ENCODE results near the gene ZMYND11. TPM values are rescaled to one million over a fixed set of nuclear protein-coding genes. Genes with fewer than 3 reads are reported as not detected.
A peak's percentile ranks its signal among the peaks of the same experiment; 100 is the strongest.

The ZMYND11 gene
- total RNA-seq, 1 donor from 2014 or later: 59.4 TPM

DNA sequence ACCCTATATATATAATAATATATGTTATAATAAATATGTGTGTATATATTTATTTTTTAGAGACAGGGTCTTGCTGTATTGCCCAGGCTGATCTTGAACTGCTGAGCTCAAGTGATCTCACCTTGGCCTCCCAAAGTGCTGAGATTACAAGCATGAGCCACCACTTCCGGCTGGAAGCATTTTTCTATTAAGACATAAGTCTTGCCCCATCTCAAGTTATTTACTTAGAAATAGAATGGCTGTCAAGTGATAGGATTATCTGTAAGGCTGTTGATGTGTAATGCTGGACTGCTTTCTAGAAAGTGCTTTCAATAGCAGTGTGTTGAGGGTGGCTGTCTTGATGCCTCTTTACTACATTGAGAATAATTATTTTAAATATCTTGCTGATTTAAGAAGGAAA lies 65.2 kb downstream of the ZMYND11 start:
- peak; percentile 32 for DNase-seq

DNA sequence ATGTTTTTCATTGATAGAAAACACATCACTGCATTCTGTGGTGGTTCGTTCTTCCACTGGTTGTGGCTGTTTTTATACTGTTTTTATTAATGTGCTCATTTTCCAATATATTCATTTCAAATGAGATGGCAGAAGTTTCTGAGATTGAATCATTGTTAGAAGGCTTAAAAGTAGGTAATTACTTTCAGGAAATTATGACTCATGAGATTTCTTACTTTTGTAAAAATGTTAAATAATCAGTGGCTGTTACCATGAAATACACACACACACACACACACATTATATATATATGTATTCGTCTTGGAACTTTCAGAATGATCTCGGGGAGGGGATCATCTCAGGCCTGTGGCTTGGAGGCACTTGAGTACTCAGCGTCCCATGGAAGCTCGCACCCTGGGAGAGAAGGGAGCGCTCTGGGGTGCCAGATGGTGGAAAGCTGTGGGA lies 66.1 kb downstream of the ZMYND11 start:
- peak; percentile 68 for DNase-seq

- no peak for DNase-seq
Observed at GRCh38 chr10:208616-209015, 73.4 kb downstream of the ZMYND11 start.

GRCh38 chr10:209357-209756 lies 74.1 kb downstream of the ZMYND11 start:
- peak; percentile 58 for DNase-seq

DNA sequence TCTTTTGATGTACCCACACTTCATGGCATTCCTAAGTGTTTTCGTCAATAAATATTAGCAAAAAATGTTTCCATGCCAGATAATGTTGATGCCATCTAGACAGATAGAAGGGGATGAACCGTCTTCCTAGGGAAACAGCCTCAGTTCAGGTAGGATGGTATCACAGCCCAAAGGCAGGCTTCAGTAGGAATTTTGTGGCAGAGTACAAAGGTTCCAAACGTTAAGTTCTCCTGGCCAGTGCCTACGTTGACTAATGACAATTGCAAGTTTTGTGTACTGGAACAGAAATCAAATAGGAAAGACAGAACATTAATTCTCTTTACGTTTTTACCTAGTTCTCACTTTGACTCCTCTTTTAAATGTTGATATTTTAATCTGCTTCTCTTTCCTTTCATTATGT lies 75.0 kb downstream of the ZMYND11 start:
- DNase-seq: no peak

- no peak for DNase-seq
Observed at GRCh38 chr10:215444-215843, 80.2 kb downstream of the ZMYND11 start.

DNA sequence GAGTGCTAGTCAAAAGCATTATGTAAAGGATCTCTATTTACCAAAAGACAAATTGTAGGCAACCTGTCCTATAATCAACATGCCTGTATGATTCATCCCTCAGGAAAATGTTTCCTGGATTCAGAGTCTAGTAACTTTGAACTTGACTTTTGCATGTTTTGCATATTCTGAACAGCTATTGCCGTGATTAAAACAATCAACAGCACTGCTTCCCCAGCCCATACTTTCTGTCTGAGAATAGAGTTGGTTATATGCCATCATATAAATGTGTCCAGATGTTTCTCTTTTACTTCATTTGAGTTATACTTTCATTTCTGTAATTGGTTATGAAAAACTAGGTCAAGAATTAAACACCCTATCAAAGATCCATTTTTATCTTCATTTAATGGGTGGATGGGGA lies 83.5 kb downstream of the ZMYND11 start:
- DNase-seq: peak; percentile 21

DNA sequence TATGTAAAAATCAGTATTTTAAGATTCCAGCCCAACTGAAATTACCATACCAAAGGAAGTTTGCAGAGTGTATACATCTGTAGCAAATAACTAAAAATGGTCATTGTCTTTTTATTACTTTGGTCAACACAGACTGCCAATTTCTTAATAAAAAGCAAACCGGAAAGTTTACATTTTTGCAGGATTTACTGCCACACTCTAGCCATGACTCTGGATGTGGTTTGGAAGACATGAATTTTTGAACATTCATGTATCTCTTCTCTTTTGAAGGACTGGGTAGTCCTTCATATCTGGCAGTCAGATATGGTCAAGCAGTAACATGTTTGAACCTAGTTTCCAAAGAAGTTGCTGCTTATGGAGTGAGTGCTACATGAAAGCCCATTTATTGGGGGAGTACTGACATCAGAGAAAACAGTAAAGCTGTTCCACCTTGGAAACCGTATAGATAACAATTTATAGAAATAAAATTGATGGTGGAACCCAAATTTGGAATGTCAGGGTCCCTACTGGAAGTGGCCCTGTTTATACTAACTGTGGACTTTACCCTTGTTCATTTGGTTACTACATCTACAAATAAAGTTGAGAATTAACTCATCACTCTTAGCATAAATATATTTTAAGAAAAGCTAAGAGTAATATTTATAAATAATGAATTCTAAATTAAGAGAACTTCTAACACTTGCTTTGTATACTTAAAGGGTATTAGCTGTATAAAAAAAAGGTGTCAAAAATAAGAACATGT lies 84.6 kb downstream of the ZMYND11 start:
- no peak for DNase-seq

- no peak for DNase-seq
Observed at GRCh38 chr10:224571-224970, 89.3 kb downstream of the ZMYND11 start.

GRCh38 chr10:226018-226417 lies 90.8 kb downstream of the ZMYND11 start:
- no peak for DNase-seq

DNA sequence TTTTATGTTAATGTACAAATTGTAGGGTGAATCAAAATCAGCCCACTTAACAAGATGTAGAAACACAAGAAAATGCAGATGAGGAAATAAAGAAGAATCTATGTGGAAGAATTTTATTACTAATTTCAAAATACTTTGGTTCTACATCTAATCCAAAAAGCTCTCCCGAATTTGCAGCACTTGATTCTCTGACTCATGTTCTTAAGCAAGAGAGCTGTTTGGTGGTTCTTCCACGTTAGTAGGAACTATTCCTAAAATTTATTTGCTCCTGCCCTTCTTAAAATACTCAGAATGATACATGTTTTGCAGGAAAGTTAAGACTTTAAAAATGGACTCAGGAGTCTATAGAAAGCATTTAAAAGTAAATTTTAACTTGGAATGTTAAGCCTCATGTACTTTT lies 91.8 kb downstream of the ZMYND11 start:
- no peak for DNase-seq

DNA sequence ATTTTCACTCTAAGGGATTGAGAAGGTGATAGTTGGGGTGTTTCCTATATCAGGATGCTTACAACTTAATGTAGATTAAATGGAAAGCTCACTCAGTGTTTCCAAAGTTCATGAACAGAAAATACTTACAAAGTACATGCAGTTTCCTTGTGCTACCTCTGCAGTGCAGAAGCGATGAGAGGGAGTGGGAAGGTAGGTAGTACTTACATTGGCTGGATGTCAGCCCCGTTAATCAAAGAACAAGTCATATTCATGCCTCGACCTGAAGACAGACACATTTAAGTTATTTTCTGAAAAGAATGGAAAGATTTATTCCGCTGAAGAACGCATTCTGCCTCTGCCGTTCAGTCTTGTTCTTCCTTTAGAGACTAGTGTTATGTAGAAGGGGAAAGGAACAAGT lies 93.1 kb downstream of the ZMYND11 start:
- DNase-seq: no peak

DNA sequence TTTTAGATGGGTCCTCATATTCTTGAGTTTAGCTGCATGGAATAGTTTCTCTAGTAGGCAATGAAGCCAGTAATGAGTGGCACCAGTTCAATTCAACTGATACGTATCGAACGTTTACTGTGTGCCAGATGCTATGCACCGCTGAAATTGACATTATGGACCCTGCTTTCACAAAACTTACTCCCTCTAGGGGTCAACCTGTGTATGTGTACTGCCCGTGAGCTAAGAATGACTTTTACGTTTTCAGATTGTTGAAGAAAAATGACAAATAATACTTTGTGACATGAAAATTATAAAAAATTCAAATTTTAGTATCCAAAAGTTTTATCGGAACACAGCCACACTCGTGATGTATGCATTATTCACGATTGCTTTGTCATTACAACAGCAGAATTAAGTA lies 95.5 kb downstream of the ZMYND11 start:
- DNase-seq: peak; percentile 23

DNA sequence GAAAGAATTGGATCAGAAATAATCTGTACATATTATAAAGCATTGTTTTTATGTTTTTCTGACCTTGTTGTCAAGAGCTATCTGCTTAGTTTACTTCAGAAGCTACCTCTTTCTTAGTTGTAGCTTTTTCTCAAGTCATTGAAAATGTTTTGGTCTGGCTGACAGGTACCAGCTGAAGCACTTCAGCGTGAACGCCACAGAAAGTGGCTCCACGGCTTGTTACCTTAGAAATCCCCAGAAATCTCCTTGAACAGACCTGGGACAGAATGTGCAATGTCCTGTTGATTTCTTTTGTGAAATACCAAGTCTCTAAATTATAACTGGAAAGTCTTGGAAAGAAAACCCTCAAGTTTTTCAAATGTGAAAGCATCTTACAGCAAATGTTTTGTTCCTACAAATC lies 96.8 kb downstream of the ZMYND11 start:
- DNase-seq: no peak

GRCh38 chr10:232878-233277 lies 97.6 kb downstream of the ZMYND11 start:
- DNase-seq: no peak

- no peak for DNase-seq
Observed at GRCh38 chr10:234708-235406, 99.6 kb downstream of the ZMYND11 start.

GRCh38 chr10:235915-236314 lies 100.7 kb downstream of the ZMYND11 start:
- peak; percentile 55 for DNase-seq

DNA sequence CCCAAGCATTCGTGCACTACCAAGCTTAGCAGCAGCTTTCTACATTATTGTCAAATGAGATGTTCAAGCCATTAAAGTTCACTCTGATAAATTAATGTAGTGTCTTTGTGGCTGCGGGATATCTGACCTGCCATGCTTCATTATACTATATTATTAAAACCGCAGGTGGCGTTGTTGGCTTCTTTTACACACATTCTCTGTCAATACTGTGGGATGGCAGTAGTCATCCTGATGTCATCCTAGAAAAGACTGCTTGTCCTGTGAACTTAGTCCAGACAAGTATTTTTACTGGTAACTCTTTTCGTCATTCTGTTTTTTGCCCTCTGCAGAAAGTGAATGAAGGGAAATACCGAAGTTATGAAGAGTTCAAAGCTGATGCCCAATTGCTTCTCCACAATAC lies 103.9 kb downstream of the ZMYND11 start:
- DNase-seq: peak; percentile 8

DNA sequence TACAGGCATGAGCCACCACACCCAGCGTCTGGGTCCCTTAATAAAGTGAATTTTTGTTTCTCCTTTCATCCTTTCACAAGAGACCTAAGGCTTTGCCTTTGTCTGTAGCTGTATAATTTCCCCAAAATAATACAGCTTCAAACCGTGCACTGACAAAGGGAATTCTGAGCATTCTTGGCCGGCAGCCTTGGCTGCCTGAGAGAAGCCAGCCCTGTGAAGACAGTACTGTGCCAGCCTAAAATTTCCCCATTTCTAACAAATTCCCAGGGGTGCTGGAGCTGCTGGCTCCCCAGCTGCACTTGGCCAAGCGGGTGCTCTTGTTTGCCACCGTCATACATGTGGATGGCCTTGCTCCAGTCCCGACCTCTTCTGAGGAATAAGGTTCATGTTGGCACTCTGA lies 106.2 kb downstream of the ZMYND11 start:
- DNase-seq: no peak

DNA sequence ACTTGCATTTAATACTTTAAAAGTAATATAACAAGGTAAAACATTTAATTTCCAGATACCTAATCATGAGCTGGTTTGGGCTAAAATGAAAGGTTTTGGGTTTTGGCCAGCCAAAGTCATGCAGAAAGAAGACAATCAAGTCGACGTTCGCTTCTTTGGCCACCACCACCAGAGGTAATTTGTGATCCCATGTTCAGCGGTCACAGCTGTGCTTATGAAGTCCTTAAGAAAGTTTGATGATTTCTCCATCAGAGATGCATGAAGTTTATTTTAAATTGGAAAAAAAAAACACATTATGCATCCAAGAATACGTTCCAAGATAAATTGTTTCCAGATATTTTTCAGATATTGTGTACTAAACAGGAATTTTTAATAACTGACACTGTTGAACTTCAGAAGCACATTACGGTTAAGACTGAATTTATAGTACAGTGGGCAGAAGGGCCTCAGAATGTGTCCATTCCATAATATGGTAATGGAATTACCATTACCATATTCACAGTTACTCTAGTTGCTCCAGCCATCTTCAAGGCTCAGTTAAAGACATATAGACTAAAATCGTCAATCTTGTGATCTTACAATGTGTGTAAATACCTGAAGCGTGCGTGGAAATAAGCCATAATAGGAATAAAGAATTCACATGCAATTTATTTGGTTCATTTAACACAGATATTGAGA lies 106.8 kb downstream of the ZMYND11 start:
- DNase-seq: no peak

DNA sequence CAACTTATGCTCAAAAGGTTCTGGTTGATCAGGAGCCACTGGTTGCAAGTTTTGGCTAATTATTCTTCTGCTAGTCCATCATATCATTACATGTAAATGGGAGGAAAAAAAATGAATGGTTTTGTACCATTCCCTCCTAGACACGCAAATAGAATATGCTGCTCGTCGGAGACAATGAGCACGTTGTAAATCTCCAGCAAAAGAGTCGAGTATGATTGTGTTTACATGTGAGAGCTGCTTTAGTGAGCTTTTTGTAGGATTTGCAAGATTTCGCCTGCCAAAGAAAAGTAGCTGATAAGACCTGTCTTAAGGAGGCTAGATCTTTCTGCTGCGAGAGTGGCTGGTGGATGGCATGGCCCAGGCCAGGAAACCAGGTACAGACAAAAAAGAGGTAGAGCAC lies 109.0 kb downstream of the ZMYND11 start:
- no peak for DNase-seq

GRCh38 chr10:246431-246830 lies 111.2 kb downstream of the ZMYND11 start:
- no peak for DNase-seq

GRCh38 chr10:247480-247879 lies 112.2 kb downstream of the ZMYND11 start:
- no peak for DNase-seq

DNA sequence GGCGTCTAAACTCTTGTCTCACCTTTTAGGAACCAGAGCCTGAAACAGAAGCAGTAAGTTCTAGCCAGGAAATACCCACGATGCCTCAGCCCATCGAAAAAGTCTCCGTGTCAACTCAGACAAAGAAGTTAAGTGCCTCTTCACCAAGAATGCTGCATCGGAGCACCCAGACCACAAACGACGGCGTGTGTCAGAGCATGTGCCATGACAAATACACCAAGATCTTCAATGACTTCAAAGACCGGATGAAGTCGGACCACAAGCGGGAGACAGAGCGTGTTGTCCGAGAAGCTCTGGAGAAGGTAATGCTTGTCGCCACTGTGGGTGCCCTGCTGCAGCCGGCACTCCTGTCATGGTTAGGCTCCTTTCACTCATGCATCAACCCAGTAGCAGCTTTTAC lies 113.1 kb downstream of the ZMYND11 start:
- no peak for DNase-seq

All from dermis blood vessel endothelial cell (primary cell).